Measurements from ENCODE around the gene PRR3. TPM values are rescaled to one million over a fixed set of nuclear protein-coding genes. Genes with fewer than 3 reads are reported as not detected.

The PRR3 gene
- polyA plus RNA-seq, 1 donor, result 22.3 TPM

GRCh38 chr6:30571762-30572082 lies 14.6 kb downstream of the PRR3 start:
- DNase-seq, result no peak

DNA sequence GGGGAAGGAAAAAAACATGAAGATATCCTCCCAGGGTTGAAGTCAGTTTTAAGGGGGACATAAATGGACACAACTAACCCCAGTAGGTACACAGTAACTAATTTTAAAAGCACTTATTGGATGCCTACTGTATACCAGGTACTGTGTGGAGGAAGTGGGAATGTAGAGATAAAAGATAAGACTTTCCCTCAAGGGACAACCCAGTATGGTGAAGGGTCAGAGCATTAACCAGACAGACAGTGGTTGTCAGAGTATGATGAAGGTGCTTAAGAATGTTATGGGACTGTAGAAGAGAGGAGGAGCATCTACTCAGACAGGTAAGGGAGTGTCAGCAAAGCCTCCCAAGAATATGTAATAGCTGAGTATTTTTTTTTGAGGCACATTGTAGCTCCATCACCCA lies 15.1 kb downstream of the PRR3 start:
- DNase-seq, result no peak

- no peak for DNase-seq
Observed at GRCh38 chr6:30573113-30573512, 16.0 kb downstream of the PRR3 start.

DNA sequence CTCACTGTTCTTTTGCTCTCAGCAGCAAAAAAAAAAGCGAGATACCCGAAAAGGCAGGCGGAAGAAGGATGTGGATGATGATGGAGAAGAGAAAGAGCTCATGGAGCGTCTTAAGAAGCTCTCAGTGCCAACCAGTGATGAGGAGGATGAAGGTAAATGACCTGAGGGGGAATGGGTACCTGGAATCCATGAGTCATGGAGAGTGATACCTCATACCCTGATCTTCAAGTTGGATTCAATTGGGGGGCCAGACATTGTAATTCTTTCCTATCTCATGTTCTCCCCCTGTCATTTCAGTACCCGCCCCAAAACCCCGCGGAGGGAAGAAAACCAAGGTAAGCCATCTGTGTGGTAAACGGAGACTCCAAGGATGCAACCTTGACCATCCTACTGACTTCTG lies 21.0 kb downstream of the PRR3 start:
- DNase-seq, result no peak

DNA sequence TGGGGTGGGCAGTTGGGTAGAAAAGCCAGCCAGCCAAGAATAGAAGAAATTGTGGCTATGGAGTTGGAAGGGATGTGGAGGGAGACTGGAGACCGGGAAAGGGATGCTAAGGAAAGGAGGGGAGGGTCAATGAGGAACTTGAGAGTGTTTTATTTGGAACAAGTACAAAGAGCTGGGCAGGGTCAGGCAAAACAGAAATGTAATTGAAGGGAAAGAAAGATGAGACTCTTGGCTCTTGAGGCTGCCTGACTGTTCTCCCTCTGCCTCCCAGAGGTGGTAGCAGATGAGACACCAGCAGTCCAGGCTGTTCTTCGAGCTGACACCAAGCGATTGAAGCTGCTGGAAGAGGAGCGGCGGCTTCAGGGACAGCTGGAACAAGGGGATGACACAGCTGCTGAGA lies 26.8 kb downstream of the PRR3 start:
- DNase-seq, result no peak

DNA sequence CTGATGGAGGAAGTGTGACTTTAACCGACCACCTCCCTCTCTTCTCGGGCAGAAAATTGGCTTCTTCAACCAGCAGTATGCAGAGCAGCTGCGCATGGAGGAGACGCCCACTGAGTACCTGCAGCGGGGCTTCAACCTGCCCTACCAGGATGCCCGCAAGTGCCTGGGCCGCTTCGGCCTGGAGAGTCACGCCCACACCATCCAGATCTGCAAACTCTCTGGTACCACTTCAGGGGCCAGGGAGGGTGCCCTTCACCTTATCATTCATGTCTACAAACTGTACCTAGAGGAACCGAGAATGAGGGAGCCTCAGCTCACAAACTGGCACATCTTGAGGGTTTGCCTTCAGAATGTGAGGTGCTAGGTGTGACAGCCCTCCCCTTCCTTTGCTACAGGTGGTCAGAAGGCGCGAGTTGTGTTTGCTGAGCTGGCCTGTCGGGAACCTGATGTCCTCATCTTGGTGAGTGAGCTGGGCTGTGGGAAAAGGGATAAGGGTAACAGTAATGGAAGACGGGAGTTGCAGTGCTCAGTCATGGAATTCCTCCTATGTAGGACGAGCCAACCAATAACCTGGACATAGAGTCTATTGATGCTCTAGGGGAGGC lies 32.8 kb downstream of the PRR3 start:
- DNase-seq, result no peak

- no peak for DNase-seq
Observed at GRCh38 chr6:30590509-30590908, 33.4 kb downstream of the PRR3 start.

GRCh38 chr6:30591008-30591407 lies 33.9 kb downstream of the PRR3 start:
- DNase-seq, result no peak

DNA sequence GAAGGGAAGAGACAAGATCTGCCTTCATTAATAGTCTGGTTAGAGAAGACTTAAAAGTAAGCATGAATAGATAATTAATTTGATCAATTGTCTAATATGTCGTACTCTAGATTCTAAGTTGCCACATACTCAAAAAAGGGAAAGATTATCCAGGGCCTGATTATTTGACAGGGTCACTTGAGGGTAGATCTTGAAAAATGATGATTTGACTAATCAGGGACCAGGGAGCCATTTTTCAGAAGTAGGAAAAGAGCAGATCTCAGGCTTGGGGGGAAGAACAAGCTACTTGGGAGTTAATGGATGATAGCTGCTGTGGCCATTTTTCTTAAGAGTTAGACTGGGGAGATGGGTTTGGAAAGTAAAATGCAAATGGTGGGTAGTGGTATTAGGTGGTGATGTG lies 35.2 kb downstream of the PRR3 start:
- no peak for DNase-seq

DNA sequence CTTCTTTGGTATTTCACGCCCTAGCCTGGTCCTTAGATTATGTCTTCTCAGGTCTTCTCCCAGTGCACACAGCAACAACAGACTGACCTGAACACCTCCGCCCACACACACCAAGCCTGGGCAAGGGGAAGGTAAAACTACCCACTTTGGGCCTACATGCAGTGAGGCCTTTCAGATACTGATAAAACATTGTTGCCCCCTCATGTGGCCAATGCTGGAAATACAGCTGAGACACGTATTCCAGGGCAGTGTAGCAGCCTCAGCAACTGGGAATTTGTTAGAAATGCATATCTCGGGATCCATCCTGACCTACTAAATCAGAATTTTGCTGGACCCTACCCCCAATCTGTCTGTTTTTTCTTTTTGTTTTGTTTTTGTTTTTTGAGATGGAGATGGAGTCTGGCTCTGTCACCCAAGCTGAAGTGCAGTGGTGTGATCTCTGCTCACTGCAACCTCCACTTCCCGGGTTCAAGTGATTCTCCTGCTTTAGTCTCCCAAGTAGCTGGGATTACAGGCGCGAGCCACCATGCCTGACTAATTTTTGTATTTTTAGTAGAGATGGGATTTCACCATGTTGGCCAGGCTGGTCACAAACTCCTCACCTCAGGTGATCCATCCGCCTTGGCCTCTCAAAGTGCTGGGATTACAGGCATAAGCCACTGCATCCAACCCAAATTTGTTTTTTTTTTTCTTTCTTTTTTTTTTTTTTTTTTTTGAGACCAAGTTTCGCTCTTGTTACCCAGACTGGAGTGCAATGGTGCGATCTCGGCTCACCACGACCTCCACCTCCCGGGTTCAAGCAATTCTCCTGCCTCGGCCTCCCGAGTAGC lies 40.4 kb downstream of the PRR3 start:
- peak; percentile 58 for DNase-seq

GRCh38 chr6:30598912-30599624 lies 42.0 kb downstream of the PRR3 start:
- no peak for DNase-seq

GRCh38 chr6:30599625-30600324 lies 42.7 kb downstream of the PRR3 start:
- DNase-seq, result no peak

DNA sequence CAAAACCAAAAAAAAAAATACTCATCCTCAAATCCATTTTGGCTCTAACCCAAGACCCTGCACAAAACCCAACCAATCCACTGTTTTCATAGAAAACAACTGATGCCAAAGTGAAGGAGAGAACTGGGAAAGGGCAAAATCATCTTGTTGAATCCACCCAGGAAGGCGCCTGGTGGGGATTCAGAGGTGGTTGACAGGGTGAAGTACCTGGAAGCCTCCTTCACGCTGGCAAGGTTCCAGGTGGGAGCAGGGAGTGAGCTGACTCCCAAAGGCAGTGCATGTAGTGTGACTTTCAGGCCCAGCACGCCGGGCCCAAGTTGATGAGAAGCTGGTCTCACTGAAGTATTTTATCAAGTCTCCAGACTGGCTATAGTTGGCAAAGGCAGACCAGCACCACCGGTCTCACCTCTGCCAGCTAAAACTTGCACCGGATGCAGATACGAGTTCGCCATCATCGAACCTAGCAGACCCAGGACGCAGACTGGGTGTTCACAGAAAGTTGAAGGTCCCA lies 43.4 kb downstream of the PRR3 start:
- DNase-seq, result no peak

GRCh38 chr6:30601436-30601814 lies 44.3 kb downstream of the PRR3 start:
- no peak for DNase-seq

DNA sequence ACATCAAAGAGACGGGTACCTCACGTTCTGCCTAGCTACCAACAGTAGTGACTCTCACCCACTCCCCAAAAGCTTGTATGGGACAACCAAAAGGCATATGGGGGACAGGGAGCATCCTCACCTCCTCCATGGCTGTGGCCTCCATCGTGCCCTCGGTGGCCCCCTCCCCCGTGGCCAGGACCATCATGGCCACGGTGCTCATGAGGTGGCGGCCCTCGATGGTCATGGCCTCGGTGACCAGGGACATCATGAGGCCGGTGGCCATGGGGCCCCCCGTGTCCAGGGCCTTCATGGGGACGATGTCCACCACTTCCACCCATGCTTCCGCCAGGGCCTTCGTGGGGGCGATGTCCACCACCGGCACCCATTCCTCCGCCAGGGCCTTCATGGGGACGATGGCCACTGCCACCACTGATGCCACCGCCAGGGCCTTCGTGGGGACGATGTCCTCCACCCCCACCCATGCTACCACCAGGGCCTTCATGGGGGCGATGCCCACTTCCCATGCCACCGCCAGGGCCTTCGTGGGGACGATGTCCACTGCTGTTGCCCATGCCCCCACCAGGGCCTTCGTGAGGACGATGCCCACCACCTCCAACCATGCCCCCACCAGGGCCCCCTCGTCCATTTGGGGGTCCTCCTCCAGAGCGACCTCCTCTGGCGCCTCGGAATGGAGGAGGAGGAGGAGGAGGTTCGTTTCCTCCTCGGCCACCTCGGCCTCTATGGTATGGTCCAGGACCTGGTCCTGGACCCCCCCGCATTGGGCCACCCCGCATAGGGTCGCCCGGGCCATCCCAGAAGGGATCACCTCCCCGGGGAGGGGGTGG lies 44.9 kb downstream of the PRR3 start:
- no peak for DNase-seq

- no peak for DNase-seq
Observed at GRCh38 chr6:30603961-30604360, 46.9 kb downstream of the PRR3 start.

GRCh38 chr6:30610065-30610464 lies 53.0 kb downstream of the PRR3 start:
- DNase-seq, result no peak

- no peak for DNase-seq
Observed at GRCh38 chr6:30611150-30611855, 54.2 kb downstream of the PRR3 start.

GRCh38 chr6:30611856-30612194 lies 54.7 kb downstream of the PRR3 start:
- DNase-seq, result no peak

DNA sequence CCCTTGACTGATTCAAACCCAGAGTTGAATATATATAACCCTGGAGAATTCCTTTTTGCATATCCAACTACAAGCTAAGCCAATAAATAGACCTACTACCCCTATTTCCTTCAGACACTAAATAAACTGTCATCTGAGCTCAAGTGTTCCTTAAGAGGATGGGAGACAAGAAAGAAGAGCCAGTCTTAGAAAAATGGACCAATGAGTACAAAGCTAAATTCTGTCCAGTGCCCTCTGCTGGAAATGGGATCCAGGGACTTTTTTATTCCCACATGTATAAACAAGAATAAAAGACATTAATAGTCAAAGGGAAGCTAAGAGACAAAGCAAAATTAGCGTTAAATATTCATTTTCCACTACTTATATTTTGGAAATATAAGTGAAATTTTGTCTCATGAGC lies 55.1 kb downstream of the PRR3 start:
- no peak for DNase-seq

GRCh38 chr6:30612687-30613248 lies 55.7 kb downstream of the PRR3 start:
- DNase-seq, result no peak

Data from hindlimb muscle (tissue), 1 donor.